IMR-90 (cell line): ENCODE data around the gene DNAJC4. TPM values are rescaled to one million over a fixed set of nuclear protein-coding genes. Genes with fewer than 3 reads are reported as not detected.

ENCODE experiments used
- ATAC-seq: fragments of 200-7000 bp; cut with Tn5 transposase; 2 replicates; pipeline ENCODE4 v1.9.1; 2020; ENCODE audit warnings: low read depth, mild to moderate bottlenecking, moderate library complexity
- BruUV-seq: library from RNA; stranded (reverse); fragments of 400-500 nt; replicated peaks from 2 replicates; lab custom pipeline; 2021; lab: Mats Ljungman, UMichigan
- CTCF ChIA-PET: fragments of 300-600 bp; formaldehyde crosslinking; extraction: SDS; loops from one replicate; lab custom pipeline; 2021; ENCODE audit warnings: antibody characterized with exemption; lab: Yijun Ruan, JAX
- POLR2A ChIA-PET: fragments of 300-600 bp; sonication (Branson Sonifier 250); formaldehyde crosslinking; loops from one replicate; lab custom pipeline; 2022; ENCODE audit warnings: antibody characterized with exemption; ENCODE audit not compliant: unreplicated experiment; lab: Charles Lee
- DNase-seq: peaks from one replicate; pipeline ENCODE4 v3.0.0; 2013
- H2AFZ ChIP-seq: replicated peaks from 2 replicates; pipeline ENCODE3; 2013; ENCODE audit warnings: low read length, mild to moderate bottlenecking; ENCODE audit not compliant: poor library complexity
- H2AK5ac ChIP-seq: 2 replicates; pipeline ENCODE4 v1.6.1; 2013; ENCODE audit warnings: low read depth, low read length, inconsistent platforms
- H2AK9ac ChIP-seq: replicated peaks from 2 replicates; pipeline ENCODE3; 2013; ENCODE audit warnings: mild to moderate bottlenecking, low read depth, low read length, moderate library complexity; ENCODE audit not compliant: poor library complexity
- H2BK120ac ChIP-seq: 2 replicates; pipeline ENCODE4 v1.6.1; 2013; ENCODE audit warnings: low read depth, low read length, inconsistent platforms
- H2BK15ac ChIP-seq: 3 replicates; pipeline ENCODE4 v1.6.1; 2013; ENCODE audit warnings: low read depth, low read length, inconsistent platforms
- H2BK20ac ChIP-seq: 2 replicates; pipeline ENCODE4 v1.6.1; 2013; ENCODE audit warnings: low read depth, mild to moderate bottlenecking, inconsistent platforms, low read length, moderate library complexity
- H2BK5ac ChIP-seq: 2 replicates; pipeline ENCODE4 v1.6.1; 2013; ENCODE audit warnings: mild to moderate bottlenecking, low read depth, low read length, inconsistent platforms; ENCODE audit not compliant: poor library complexity, severe bottlenecking
- H3K14ac ChIP-seq: replicated peaks from 2 replicates; pipeline ENCODE4 v1.6.1; 2013; ENCODE audit warnings: low read depth, low read length, inconsistent platforms
- H3K18ac ChIP-seq: 2 replicates; pipeline ENCODE4 v1.6.1; 2013; ENCODE audit warnings: low read depth, low read length, control low read depth
- H3K23ac ChIP-seq: 2 replicates; pipeline ENCODE4 v1.6.1; 2013; ENCODE audit warnings: low read depth, low read length, inconsistent platforms
- H3K27ac ChIP-seq: 2 replicates; pipeline ENCODE4 v1.5.1; 2013; ENCODE audit warnings: mild to moderate bottlenecking, control low read depth, low read length; ENCODE audit not compliant: insufficient read depth
- H3K27me3 ChIP-seq: 2 replicates; pipeline ENCODE4 v1.6.1; 2013; ENCODE audit warnings: low read length; ENCODE audit not compliant: control insufficient read depth, insufficient read depth
- H3K36me3 ChIP-seq: 2 replicates; pipeline ENCODE4 v1.6.1; 2013; ENCODE audit warnings: low read length, mixed read lengths; ENCODE audit not compliant: control insufficient read depth, insufficient read depth
- H3K4ac ChIP-seq: 2 replicates; pipeline ENCODE4 v1.6.1; 2013; ENCODE audit warnings: low read depth, low read length, inconsistent platforms
- H3K4me1 ChIP-seq: 2 replicates; pipeline ENCODE4 v1.6.1; 2013; ENCODE audit warnings: low read length, mixed read lengths; ENCODE audit not compliant: control insufficient read depth, insufficient read depth
- H3K4me2 ChIP-seq: 2 replicates; pipeline ENCODE4 v1.6.1; 2013; ENCODE audit warnings: low read depth, mild to moderate bottlenecking, control low read depth, low read length, moderate library complexity
- H3K4me3 ChIP-seq: 2 replicates; pipeline ENCODE4 v1.5.1; 2013; ENCODE audit warnings: low read depth, mild to moderate bottlenecking, control low read depth, low read length, moderate library complexity; ENCODE audit not compliant: insufficient read depth
- H3K56ac ChIP-seq: 2 replicates; pipeline ENCODE4 v1.6.1; 2013; ENCODE audit warnings: low read length, inconsistent platforms; ENCODE audit not compliant: insufficient read depth; ENCODE audit errors: extremely low read depth
- H3K79me1 ChIP-seq, 2 experiments: 2 replicates each; pipeline ENCODE4 v1.6.1; 2013; ENCODE audit warnings: low read length in 2 of 2, inconsistent platforms in 1 of 2, low read depth in 1 of 2
- H3K9ac ChIP-seq: 2 replicates; pipeline ENCODE4 v1.6.1; 2013; ENCODE audit warnings: low read depth, low read length, control low read depth
- H3K9me1 ChIP-seq: 2 replicates; pipeline ENCODE4 v1.6.1; 2013; ENCODE audit warnings: low read length, inconsistent platforms; ENCODE audit not compliant: insufficient read depth
- H3K9me3 ChIP-seq: 2 replicates; pipeline ENCODE4 v1.6.1; 2013; ENCODE audit warnings: low read length; ENCODE audit not compliant: control insufficient read depth, insufficient read depth
- H4K20me1 ChIP-seq: 2 replicates; pipeline ENCODE4 v1.6.1; 2013; ENCODE audit warnings: low read length, inconsistent platforms; ENCODE audit not compliant: insufficient read depth
- H4K5ac ChIP-seq: 2 replicates; pipeline ENCODE4 v1.6.1; 2013; ENCODE audit warnings: mild to moderate bottlenecking, low read depth, low read length, control low read depth
- H4K8ac ChIP-seq, 2 experiments: 2 replicates each; pipeline ENCODE4 v1.6.1; 2013; ENCODE audit warnings: low read depth in 2 of 2, low read length in 2 of 2, control low read depth in 1 of 2, inconsistent platforms in 1 of 2
- H4K91ac ChIP-seq: 2 replicates; pipeline ENCODE4 v1.6.1; 2013; ENCODE audit warnings: low read depth, low read length, inconsistent platforms; ENCODE audit not compliant: insufficient read depth
- BHLHE40 ChIP-seq: fragments of 150-350 bp; IDR thresholded peaks from 2 replicates; pipeline ENCODE4 v1.6.1; 2016; ENCODE audit warnings: mild to moderate bottlenecking, low read depth, low read length
- CEBPB ChIP-seq: IDR thresholded peaks from 2 replicates; pipeline ENCODE4 v1.6.1; 2012; ENCODE audit warnings: low read depth, low read length, improper control_type of control experiment
- CHD1 ChIP-seq: IDR thresholded peaks from 2 replicates; pipeline ENCODE4 v1.6.1; 2012; ENCODE audit warnings: low read depth, low read length, improper control_type of control experiment
- FOS ChIP-seq: fragments of 150-350 bp; IDR thresholded peaks from 2 replicates; pipeline ENCODE4 v1.6.1; 2016; ENCODE audit warnings: low read depth, low read length
- MAFK ChIP-seq: IDR thresholded peaks from 2 replicates; pipeline ENCODE4 v1.6.1; 2012; ENCODE audit warnings: low read depth, low read length, improper control_type of control experiment
- MAZ ChIP-seq: IDR thresholded peaks from 2 replicates; pipeline ENCODE4 v1.6.1; 2012; ENCODE audit warnings: low read depth, mild to moderate bottlenecking, low read length, improper control_type of control experiment, moderate library complexity, borderline replicate concordance
- MXI1 ChIP-seq: IDR thresholded peaks from 2 replicates; pipeline ENCODE4 v1.6.1; 2012; ENCODE audit warnings: low read depth, mild to moderate bottlenecking, low read length, moderate library complexity, borderline replicate concordance
- NFE2L2 ChIP-seq: fragments of 150-350 bp; IDR thresholded peaks from 2 replicates; pipeline ENCODE4 v1.6.1; 2016; ENCODE audit warnings: low read depth, mild to moderate bottlenecking, low read length
- POLR2A ChIP-seq: IDR thresholded peaks from 2 replicates; pipeline ENCODE4 v1.6.1; 2012; ENCODE audit warnings: mild to moderate bottlenecking, low read depth, low read length
- RAD21 ChIP-seq: IDR thresholded peaks from 2 replicates; pipeline ENCODE4 v1.6.1; 2012; ENCODE audit warnings: low read length, improper control_type of control experiment
- RCOR1 ChIP-seq: IDR thresholded peaks from 2 replicates; pipeline ENCODE4 v1.6.1; 2012; ENCODE audit warnings: mild to moderate bottlenecking, low read length, improper control_type of control experiment; ENCODE audit not compliant: insufficient replicate concordance
- RFX5 ChIP-seq: IDR thresholded peaks from 2 replicates; pipeline ENCODE4 v1.8.0; 2012; ENCODE audit warnings: low read depth, mild to moderate bottlenecking, low read length, moderate library complexity
- SMC3 ChIP-seq: fragments of 150-350 bp; IDR thresholded peaks from 2 replicates; pipeline ENCODE4 v1.6.1; 2016; ENCODE audit warnings: low read depth, mild to moderate bottlenecking, antibody characterized with exemption, low read length, moderate library complexity
- WGBS, 2 experiments: methylation state at CpG; one replicate each; pipeline versions ENCODE4 v1.1.5 to v1.1.7; 2013; ENCODE audit warnings: missing lambda C conversion rate in 2 of 2; ENCODE audit not compliant: insufficient read length in 1 of 2; ENCODE audit errors: extremely low coverage in 2 of 2; 5-methylcytosine and 5-hydroxymethylcytosine counted together
- dilution Hi-C: fragments of 300-500 bp; cut with HindIII; formaldehyde crosslinking; loops from one replicate; pipeline ENCODE4 v1.14.3; 2018; ENCODE audit warnings: low sequenced_read_pairs; ENCODE audit not compliant: unreplicated experiment
- in situ Hi-C: fragments of 300-500 bp; cut with MboI; formaldehyde crosslinking; loops from 3 replicates; pipeline ENCODE4 v1.14.3; 2019; ENCODE audit warnings: low sequenced_read_pairs, inconsistent platforms, mixed read lengths
- intact Hi-C: fragments of 100-400 bp; cut with micrococcal nuclease; formaldehyde crosslinking; loops from 2 replicates; pipeline ENCODE4 v1.10.0; 2022
- polyA plus RNA-seq, 3 experiments: library from polyadenylated mRNA; depleted of rRNA; stranded (reverse); fragments of >200 nt; gene quantifications; 2 replicates each; pipeline ENCODE4 v1.2.3, GENCODE V29; 2012; ENCODE audit warnings: low replicate concordance in 1 of 3
- total RNA-seq: library from RNA; depleted of rRNA; stranded (reverse); fragments of >200 nt; gene quantifications from 2 replicates; pipeline ENCODE4 v1.2.3, GENCODE V29; 2012
- TF ChIP-seq, protein P1 (sequence below): fragments of 150-350 bp; IDR thresholded peaks from 2 replicates; pipeline ENCODE4 v1.6.1; 2017; ENCODE audit warnings: mild to moderate bottlenecking, antibody characterized with exemption, low read length, low read depth
- TF ChIP-seq, protein P2 (sequence below): conservative IDR thresholded peaks from 2 replicates; pipeline ENCODE4 v1.5.1; 2012; ENCODE audit warnings: mild to moderate bottlenecking, low read depth, low read length, improper control_type of control experiment
- TF ChIP-seq, protein P3 (sequence below): fragments of 150-350 bp; IDR thresholded peaks from 2 replicates; pipeline ENCODE4 v1.6.1; 2016; ENCODE audit warnings: low read depth, mild to moderate bottlenecking, low read length, moderate library complexity, borderline replicate concordance

The DNAJC4 gene
- total and polyA plus RNA-seq, 2 of the 4 experiments (the other 2 are of a cell fraction), result 2.2 to 22.8 TPM

GRCh38 chr11:64232967-64233315 lies 2.6 kb downstream of the DNAJC4 start:
- Histone ChIP-seq H3K9me3 (no peaks in the 10 kb centered on the region), H2BK20ac (no peak overlapping the region), H3K27me3 (no peaks in the 10 kb centered on the region), H2AK9ac (no peak overlapping the region), H3K79me1 (peaks cover 16 to 64% of the 10 kb centered on the region in 2 experiments), H4K5ac (no peak overlapping the region), H4K8ac (no peak overlapping the region), H3K4me2 (no peak overlapping the region), H3K36me3 (peaks cover 8% of the 10 kb centered on the region), H3K56ac (no peak overlapping the region), H3K27ac (no peak overlapping the region), H2AK5ac (no peak overlapping the region), H3K4me3 (no peak overlapping the region), H3K18ac (no peak overlapping the region), H2BK120ac (no peak overlapping the region), H4K20me1 (no peaks in the 10 kb centered on the region), H3K9me1 (no peaks in the 10 kb centered on the region; the same call in 1 of the 2 replicates), H4K91ac (no peak overlapping the region), H3K23ac (no peak overlapping the region), H3K14ac (no peak overlapping the region), H3K4me1 (peaks cover 13% of the 10 kb centered on the region), H2AFZ (no peak overlapping the region), H2BK5ac (no peak overlapping the region), H3K4ac (no peak overlapping the region), H2BK15ac (no peak overlapping the region), H3K9ac (no peak overlapping the region)
- BruUV-seq, result no TSS peak
- POLR2A ChIA-PET, result no interaction called here
- TF ChIP-seq FOS, result no peak
- TF ChIP-seq, protein P1, sequence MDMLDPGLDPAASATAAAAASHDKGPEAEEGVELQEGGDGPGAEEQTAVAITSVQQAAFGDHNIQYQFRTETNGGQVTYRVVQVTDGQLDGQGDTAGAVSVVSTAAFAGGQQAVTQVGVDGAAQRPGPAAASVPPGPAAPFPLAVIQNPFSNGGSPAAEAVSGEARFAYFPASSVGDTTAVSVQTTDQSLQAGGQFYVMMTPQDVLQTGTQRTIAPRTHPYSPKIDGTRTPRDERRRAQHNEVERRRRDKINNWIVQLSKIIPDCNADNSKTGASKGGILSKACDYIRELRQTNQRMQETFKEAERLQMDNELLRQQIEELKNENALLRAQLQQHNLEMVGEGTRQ, result no peak
- TF ChIP-seq RCOR1, result no peak
- TF ChIP-seq RFX5, result no peak
- TF ChIP-seq POLR2A, result no peak
- no peak for TF ChIP-seq RAD21
- no peak for TF ChIP-seq MAZ
- TF ChIP-seq MAFK, result no peak
- TF ChIP-seq, protein P2, sequence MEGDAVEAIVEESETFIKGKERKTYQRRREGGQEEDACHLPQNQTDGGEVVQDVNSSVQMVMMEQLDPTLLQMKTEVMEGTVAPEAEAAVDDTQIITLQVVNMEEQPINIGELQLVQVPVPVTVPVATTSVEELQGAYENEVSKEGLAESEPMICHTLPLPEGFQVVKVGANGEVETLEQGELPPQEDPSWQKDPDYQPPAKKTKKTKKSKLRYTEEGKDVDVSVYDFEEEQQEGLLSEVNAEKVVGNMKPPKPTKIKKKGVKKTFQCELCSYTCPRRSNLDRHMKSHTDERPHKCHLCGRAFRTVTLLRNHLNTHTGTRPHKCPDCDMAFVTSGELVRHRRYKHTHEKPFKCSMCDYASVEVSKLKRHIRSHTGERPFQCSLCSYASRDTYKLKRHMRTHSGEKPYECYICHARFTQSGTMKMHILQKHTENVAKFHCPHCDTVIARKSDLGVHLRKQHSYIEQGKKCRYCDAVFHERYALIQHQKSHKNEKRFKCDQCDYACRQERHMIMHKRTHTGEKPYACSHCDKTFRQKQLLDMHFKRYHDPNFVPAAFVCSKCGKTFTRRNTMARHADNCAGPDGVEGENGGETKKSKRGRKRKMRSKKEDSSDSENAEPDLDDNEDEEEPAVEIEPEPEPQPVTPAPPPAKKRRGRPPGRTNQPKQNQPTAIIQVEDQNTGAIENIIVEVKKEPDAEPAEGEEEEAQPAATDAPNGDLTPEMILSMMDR, result no peak
- TF ChIP-seq MXI1, result no peak
- TF ChIP-seq CHD1, result no peak
- TF ChIP-seq BHLHE40, result no peak
- TF ChIP-seq, protein P3, sequence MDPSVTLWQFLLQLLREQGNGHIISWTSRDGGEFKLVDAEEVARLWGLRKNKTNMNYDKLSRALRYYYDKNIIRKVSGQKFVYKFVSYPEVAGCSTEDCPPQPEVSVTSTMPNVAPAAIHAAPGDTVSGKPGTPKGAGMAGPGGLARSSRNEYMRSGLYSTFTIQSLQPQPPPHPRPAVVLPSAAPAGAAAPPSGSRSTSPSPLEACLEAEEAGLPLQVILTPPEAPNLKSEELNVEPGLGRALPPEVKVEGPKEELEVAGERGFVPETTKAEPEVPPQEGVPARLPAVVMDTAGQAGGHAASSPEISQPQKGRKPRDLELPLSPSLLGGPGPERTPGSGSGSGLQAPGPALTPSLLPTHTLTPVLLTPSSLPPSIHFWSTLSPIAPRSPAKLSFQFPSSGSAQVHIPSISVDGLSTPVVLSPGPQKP, result no peak
- TF ChIP-seq SMC3, result no peak
- no peak for TF ChIP-seq CEBPB
- TF ChIP-seq NFE2L2, result no peak
- dilution Hi-C loops (no loop called here), in situ Hi-C loops (no loop called here), intact Hi-C loops (no loop called here)
- DNase-seq, result no peak
- CTCF ChIA-PET, result no interaction called here
- WGBS, 2 experiments, result 96% methylated on average over 3 of the region's 8 CpGs; no CpG with 5 or more reads in 1 of the 2 experiments
- no peak for ATAC-seq
